ENCODE results near the gene SLC2A9. TPM values are rescaled to one million over a fixed set of nuclear protein-coding genes. Genes with fewer than 3 reads are reported as not detected.

SLC2A9 gene
- total RNA-seq, 1 donor from 2014 or later: 0.72 TPM

DNA sequence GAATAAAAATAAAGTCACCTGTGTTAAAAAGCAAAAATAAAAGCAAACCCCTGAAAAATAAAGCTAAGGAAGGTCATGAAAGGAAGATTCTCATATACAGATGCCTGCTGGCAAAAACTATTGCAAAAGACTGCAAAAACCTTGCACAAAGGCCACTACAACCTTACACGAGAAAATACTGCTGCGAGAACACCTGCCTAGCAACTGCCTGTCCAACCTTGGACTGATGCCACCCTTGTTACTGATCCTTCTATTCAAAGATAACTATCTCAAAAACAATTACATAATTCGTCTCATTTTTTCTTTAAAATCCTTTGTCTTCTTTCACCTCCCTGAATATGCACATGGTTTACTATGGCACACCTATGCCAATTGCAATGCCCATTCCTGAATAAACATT lies 49.6 kb downstream of the SLC2A9 start:
- Mint-ChIP-seq H3K4me1 (ENCODE audit: low read depth) (no peaks in the 10 kb centered on the region), H3K4me3 (ENCODE audit: unreplicated experiment) (no peak overlapping the region), H3K27ac (ENCODE audit: unreplicated experiment) (no peak overlapping the region), H3K9me3 (ENCODE audit: low read depth) (peaks cover 14% of the 10 kb centered on the region), H3K27me3 (ENCODE audit: low read depth) (peaks cover 23% of the 10 kb centered on the region), H3K36me3 (ENCODE audit: low read depth) (no peaks in the 10 kb centered on the region)
- TF ChIP-seq, protein P1, sequence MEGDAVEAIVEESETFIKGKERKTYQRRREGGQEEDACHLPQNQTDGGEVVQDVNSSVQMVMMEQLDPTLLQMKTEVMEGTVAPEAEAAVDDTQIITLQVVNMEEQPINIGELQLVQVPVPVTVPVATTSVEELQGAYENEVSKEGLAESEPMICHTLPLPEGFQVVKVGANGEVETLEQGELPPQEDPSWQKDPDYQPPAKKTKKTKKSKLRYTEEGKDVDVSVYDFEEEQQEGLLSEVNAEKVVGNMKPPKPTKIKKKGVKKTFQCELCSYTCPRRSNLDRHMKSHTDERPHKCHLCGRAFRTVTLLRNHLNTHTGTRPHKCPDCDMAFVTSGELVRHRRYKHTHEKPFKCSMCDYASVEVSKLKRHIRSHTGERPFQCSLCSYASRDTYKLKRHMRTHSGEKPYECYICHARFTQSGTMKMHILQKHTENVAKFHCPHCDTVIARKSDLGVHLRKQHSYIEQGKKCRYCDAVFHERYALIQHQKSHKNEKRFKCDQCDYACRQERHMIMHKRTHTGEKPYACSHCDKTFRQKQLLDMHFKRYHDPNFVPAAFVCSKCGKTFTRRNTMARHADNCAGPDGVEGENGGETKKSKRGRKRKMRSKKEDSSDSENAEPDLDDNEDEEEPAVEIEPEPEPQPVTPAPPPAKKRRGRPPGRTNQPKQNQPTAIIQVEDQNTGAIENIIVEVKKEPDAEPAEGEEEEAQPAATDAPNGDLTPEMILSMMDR (IDR thresholded peaks at IDR 0.05): no peak
- DNase-seq (ENCODE audit: low spot score): no peak

DNA sequence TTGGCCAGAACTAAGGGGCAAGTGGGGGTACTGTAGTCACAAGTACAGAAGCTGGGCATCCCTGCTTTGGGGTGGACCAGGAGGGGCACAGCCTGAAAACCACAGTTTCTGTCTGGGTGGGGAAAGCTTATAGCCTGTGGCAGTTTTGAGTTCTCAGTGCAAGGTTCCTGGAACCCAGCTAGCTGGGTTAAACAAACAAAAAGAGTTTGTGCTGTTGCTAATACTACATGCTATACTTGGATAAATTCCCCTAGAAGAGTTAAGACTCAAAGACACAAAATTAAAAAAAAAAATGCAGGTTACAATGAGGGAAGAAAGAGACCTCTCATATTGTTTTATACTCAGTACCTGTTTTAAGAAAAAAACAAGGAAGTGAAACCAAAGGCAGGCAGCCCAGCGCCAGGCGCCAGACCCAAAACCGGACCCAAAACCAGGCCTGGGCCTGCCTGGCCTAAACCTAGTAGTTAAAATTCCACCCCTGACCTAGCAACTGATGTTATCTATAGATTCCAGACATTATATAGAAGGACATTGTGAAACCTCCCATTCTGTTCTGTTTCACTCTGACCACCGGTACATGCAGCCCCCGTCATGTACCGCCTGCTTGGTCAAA lies 50.8 kb downstream of the SLC2A9 start:
- Mint-ChIP-seq H3K27me3 (ENCODE audit: low read depth) (peaks cover 24% of the 10 kb centered on the region), H3K27ac (ENCODE audit: unreplicated experiment) (no peak overlapping the region), H3K36me3 (ENCODE audit: low read depth) (no peaks in the 10 kb centered on the region), H3K4me1 (ENCODE audit: low read depth) (no peaks in the 10 kb centered on the region), H3K4me3 (ENCODE audit: unreplicated experiment) (no peak overlapping the region), H3K9me3 (ENCODE audit: low read depth) (peaks cover 14% of the 10 kb centered on the region)
- TF ChIP-seq, protein P1 (IDR thresholded peaks at IDR 0.05): no peak
- no peak for DNase-seq (ENCODE audit: low spot score)

DNA sequence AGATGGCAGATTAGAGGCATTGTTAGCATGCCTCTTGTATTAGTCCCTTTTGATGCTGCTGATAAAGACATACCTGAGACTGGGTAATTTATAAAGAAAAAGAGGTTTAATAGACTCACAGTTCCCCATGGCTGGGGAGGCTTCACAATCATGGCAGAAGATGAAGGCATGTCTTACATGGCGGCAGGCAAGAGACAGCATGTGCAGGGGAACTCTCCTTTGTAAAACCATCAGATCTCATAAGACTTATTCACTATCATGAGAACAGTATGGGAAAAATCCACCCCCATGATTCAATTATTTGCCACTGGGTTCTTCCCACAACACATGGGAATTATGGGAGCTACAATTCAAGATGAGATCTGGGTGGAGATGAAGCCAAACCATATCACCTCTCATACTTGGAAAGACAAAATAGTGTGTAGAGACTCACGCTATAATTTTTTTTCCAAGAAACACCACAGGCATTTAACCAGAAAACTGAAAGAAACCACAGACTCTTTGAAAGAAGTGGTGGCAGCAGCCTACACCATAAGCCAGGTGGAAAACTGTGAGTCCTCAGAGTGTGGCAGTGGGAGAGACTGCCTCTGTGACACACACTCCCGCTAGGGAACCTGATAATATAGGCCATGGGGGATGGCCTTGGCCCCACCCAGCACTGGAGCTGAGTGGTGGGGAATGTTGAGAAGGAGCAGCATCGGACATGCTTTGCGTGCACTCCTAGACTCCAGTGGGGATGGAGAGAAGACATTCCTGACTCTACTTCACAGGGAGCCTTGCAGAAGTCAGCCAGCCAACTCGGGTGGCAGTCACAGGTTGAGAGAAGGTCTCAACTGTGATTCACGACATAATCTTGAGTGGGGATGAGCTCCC lies 51.5 kb downstream of the SLC2A9 start:
- Mint-ChIP-seq H3K27ac (ENCODE audit: unreplicated experiment) (no peak overlapping the region), H3K27me3 (ENCODE audit: low read depth) (peaks cover 21% of the 10 kb centered on the region), H3K36me3 (ENCODE audit: low read depth) (no peaks in the 10 kb centered on the region), H3K9me3 (ENCODE audit: low read depth) (peaks cover 7% of the 10 kb centered on the region), H3K4me1 (ENCODE audit: low read depth) (no peaks in the 10 kb centered on the region), H3K4me3 (ENCODE audit: unreplicated experiment) (no peak overlapping the region)
- DNase-seq (ENCODE audit: low spot score): no peak
- TF ChIP-seq, protein P1 (IDR thresholded peaks at IDR 0.05): no peak

DNA sequence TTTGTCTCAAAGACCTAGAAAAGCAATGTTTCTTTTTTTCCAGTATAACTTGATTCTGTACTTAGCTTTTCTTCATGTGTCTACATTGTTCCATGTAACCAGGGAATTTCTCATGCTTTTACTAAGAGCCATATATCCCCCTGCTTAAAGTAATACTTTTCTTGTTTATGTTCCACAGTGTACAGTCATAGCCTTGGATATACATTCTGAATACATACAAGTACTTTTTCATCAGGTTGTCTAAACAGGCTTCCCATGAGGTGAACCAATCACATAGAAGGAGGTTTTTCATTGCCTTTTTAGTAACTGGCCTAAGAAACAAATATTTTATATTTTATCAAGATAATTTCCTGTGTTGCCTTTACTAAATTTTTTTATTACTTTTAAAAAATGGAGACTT lies 52.8 kb downstream of the SLC2A9 start:
- no peak for DNase-seq (ENCODE audit: low spot score)
- Mint-ChIP-seq H3K4me1 (ENCODE audit: low read depth) (no peaks in the 10 kb centered on the region), H3K27ac (ENCODE audit: unreplicated experiment) (no peak overlapping the region), H3K36me3 (ENCODE audit: low read depth) (peaks cover under 1% of the 10 kb centered on the region), H3K9me3 (ENCODE audit: low read depth) (peaks cover 4% of the 10 kb centered on the region), H3K27me3 (ENCODE audit: low read depth) (peaks cover 24% of the 10 kb centered on the region), H3K4me3 (ENCODE audit: unreplicated experiment) (no peak overlapping the region)
- TF ChIP-seq, protein P1 (IDR thresholded peaks at IDR 0.05): no peak

DNA sequence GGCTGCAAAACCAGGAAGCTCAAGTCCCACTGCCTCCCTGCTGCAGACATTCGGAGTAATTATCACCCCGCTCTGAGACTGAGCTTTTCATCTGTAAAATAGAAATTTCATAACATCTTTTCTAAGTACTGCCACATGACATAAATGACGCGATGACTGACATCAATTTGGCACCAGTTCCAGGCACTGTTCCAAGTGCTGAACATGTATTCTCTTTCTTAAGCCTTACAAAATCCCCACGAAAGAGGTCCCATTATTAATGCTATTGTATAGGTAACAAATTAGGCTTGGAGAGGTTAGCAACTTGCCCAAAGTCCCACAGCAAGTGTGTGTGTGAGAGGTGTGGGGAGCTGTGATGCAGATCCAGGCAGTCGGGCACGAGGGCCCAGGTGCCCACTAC lies 56.4 kb downstream of the SLC2A9 start:
- H3K27me3 Mint-ChIP-seq (ENCODE audit: low read depth): peaks cover 12% of the 10 kb centered on the region
- TF ChIP-seq, protein P1 (IDR thresholded peaks at IDR 0.05): no peak
- no peaks in the 10 kb centered on the region for H3K4me1 Mint-ChIP-seq (ENCODE audit: low read depth)
- H3K4me3 Mint-ChIP-seq (ENCODE audit: unreplicated experiment): no peak overlapping the region
- peaks cover 1% of the 10 kb centered on the region for H3K36me3 Mint-ChIP-seq (ENCODE audit: low read depth)
- H3K27ac Mint-ChIP-seq (ENCODE audit: unreplicated experiment): no peak overlapping the region
- no peak for DNase-seq (ENCODE audit: low spot score)
- H3K9me3 Mint-ChIP-seq (ENCODE audit: low read depth): peaks cover 16% of the 10 kb centered on the region
